Smooth muscle cell (in vitro differentiated cells): ENCODE data around the gene DENND11. TPM values are rescaled to one million over a fixed set of nuclear protein-coding genes. Genes with fewer than 3 reads are reported as not detected.

Experiments
- DNase-seq: peaks from one replicate; lab custom pipeline; 2025; ENCODE audit not compliant: unreplicated experiment; lab: John Stamatoyannopoulos, UW
- H2AFZ ChIP-seq: fragments of 200-600 bp; sonication (generic); 2 replicates; pipeline ENCODE4 v1.6.0; 2016; ENCODE audit warnings: antibody characterized with exemption, low read depth, mild to moderate bottlenecking
- H3F3A ChIP-seq: fragments of 200-600 bp; sonication (generic); 2 replicates; pipeline ENCODE4 v1.6.0; 2017; ENCODE audit warnings: antibody characterized with exemption, low read depth
- H3K27ac ChIP-seq: fragments of 200-600 bp; sonication (generic); 2 replicates; pipeline ENCODE4 v1.5.1; 2016; ENCODE audit warnings: low read depth, mild to moderate bottlenecking
- H3K27me3 ChIP-seq: fragments of 200-600 bp; sonication (generic); 2 replicates; pipeline ENCODE4 v1.6.1; 2016; ENCODE audit warnings: low read depth, mild to moderate bottlenecking
- H3K36me3 ChIP-seq: fragments of 200-600 bp; sonication (generic); 2 replicates; pipeline ENCODE4 v1.5.1; 2016; ENCODE audit warnings: low read depth
- H3K4me1 ChIP-seq: fragments of 200-600 bp; sonication (generic); 2 replicates; pipeline ENCODE4 v1.5.1; 2016; ENCODE audit warnings: low read depth
- H3K4me2 ChIP-seq: fragments of 200-600 bp; sonication (generic); 2 replicates; pipeline ENCODE4 v1.6.0; 2016; ENCODE audit warnings: mild to moderate bottlenecking
- H3K4me3 ChIP-seq: fragments of 200-600 bp; sonication (generic); 2 replicates; pipeline ENCODE4 v1.5.1; 2016; ENCODE audit warnings: mild to moderate bottlenecking
- H3K79me2 ChIP-seq: fragments of 200-600 bp; sonication (generic); 2 replicates; pipeline ENCODE4 v1.6.0; 2016; ENCODE audit warnings: low read depth, mild to moderate bottlenecking
- H3K9ac ChIP-seq: fragments of 200-600 bp; sonication (generic); 2 replicates; pipeline ENCODE4 v1.6.0; 2016; ENCODE audit warnings: low read depth
- H3K9me3 ChIP-seq: fragments of 200-600 bp; sonication (generic); replicated peaks from 2 replicates; pipeline ENCODE4 v1.5.1; 2016; ENCODE audit warnings: low read depth
- H4K20me1 ChIP-seq: fragments of 200-600 bp; sonication (generic); 2 replicates; pipeline ENCODE4 v1.6.0; 2016; ENCODE audit warnings: low read depth
- CTCF ChIP-seq: fragments of 200-600 bp; sonication (generic); IDR thresholded peaks from 2 replicates; pipeline ENCODE4 v1.5.1; 2017; ENCODE audit warnings: borderline replicate concordance, mild to moderate bottlenecking, antibody characterized with exemption; ENCODE audit not compliant: insufficient read depth, poor library complexity, severe bottlenecking
- WGBS: methylation state at CpG from one replicate; pipeline ENCODE4 v1.1.7; 2016; ENCODE audit warnings: low lambda C conversion rate; 5-methylcytosine and 5-hydroxymethylcytosine counted together
- polyA plus RNA-seq: library from polyadenylated mRNA; unstranded; fragments of >200 nt; fragmentation: Nextera tagmentation; extraction: Ambion mirVana; gene quantifications from 2 replicates; pipeline ENCODE4 v1.2.1, GENCODE V29; 2016
- total RNA-seq: library from RNA; depleted of rRNA; stranded (reverse); fragments of >200 nt; gene quantifications from 2 replicates; pipeline ENCODE4 v1.2.3, GENCODE V29; 2014

Gene DENND11
- total and polyA plus RNA-seq, 2 experiments from 2014 or later, result 3.2 to 9.3 TPM

- Histone ChIP-seq H3K27ac (no peak overlapping the region), H3K27me3 (peaks cover 4% of the 10 kb centered on the region), H2AFZ (no peak overlapping the region), H3F3A (no peaks in the 10 kb centered on the region), H3K4me2 (no peak overlapping the region), H3K4me3 (no peak overlapping the region), H3K9ac (no peak overlapping the region), H3K36me3 (no peaks in the 10 kb centered on the region), H3K9me3 (no peaks in the 10 kb centered on the region), H4K20me1 (no peaks in the 10 kb centered on the region), H3K79me2 (no peaks in the 10 kb centered on the region), H3K4me1 (no peaks in the 10 kb centered on the region)
- no peak for TF ChIP-seq CTCF
- no peak for DNase-seq
- 79% methylated on average over 2 of the region's 2 CpGs for WGBS
Measured at GRCh38 chr7:141714571-141714970, 12.6 kb upstream of the DENND11 start.

- no peak overlapping the region for H3K4me3 ChIP-seq
- H3K4me2 ChIP-seq, result no peak overlapping the region
- H3K27me3 ChIP-seq, result peaks cover 4% of the 10 kb centered on the region
- no peak overlapping the region for H2AFZ ChIP-seq
- no peak overlapping the region for H3K9ac ChIP-seq
- WGBS, result 76% methylated on average over 1 of the region's 1 CpG
- DNase-seq, result no peak
- no peak for TF ChIP-seq CTCF
- no peaks in the 10 kb centered on the region for H3K4me1 ChIP-seq
- H3F3A ChIP-seq, result no peaks in the 10 kb centered on the region
- no peaks in the 10 kb centered on the region for H4K20me1 ChIP-seq
- H3K36me3 ChIP-seq, result no peaks in the 10 kb centered on the region
- no peaks in the 10 kb centered on the region for H3K79me2 ChIP-seq
- no peaks in the 10 kb centered on the region for H3K9me3 ChIP-seq
- H3K27ac ChIP-seq, result no peak overlapping the region
Measured at GRCh38 chr7:141713890-141714289, 11.9 kb upstream of the DENND11 start.

- Histone ChIP-seq H2AFZ (no peak overlapping the region), H3K4me2 (no peak overlapping the region)
- WGBS, result 87% methylated on average over 5 of the region's 5 CpGs
Measured at GRCh38 chr7:141712603-141713255, 10.8 kb upstream of the DENND11 start.

More at GRCh38 chr7:141712603-141713255, 10.8 kb upstream of the DENND11 start:
- TF ChIP-seq CTCF, result no peak
- H3F3A ChIP-seq, result no peaks in the 10 kb centered on the region
- H3K9me3 ChIP-seq, result no peaks in the 10 kb centered on the region
- no peaks in the 10 kb centered on the region for H3K36me3 ChIP-seq
- H3K4me3 ChIP-seq, result no peak overlapping the region
- DNase-seq, result no peak
- H3K4me1 ChIP-seq, result no peaks in the 10 kb centered on the region
- no peaks in the 10 kb centered on the region for H3K79me2 ChIP-seq
- peaks cover 4% of the 10 kb centered on the region for H3K27me3 ChIP-seq
- no peak overlapping the region for H3K9ac ChIP-seq
- no peaks in the 10 kb centered on the region for H4K20me1 ChIP-seq
- H3K27ac ChIP-seq, result no peak overlapping the region
